Liver (tissue), 9 donors: Measurements from ENCODE around the gene KCNQ5. TPM values are rescaled to one million over a fixed set of nuclear protein-coding genes. Genes with fewer than 3 reads are reported as not detected.

Experiments
- DNase-seq: peaks from one replicate; pipeline ENCODE4 v3.0.0-alpha.2; 2017; ENCODE audit warnings: low spot score
- H3K27ac ChIP-seq, 2 donors: one replicate each; pipeline ENCODE4 v1.7.0; 2013; ENCODE audit warnings: inconsistent platforms in 2 of 2, low read length in 2 of 2, control low read depth in 1 of 2, low read depth in 1 of 2, mild to moderate bottlenecking in 1 of 2
- H3K27me3 ChIP-seq, 4 donors: one replicate each; pipeline versions ENCODE4 v1.6.1 to v1.7.0; 2013; ENCODE audit warnings: low read length in 3 of 4, inconsistent platforms in 1 of 4, mild to moderate bottlenecking in 1 of 4, moderate library complexity in 1 of 4; ENCODE audit not compliant: control insufficient read depth in 4 of 4, insufficient read depth in 4 of 4
- H3K36me3 ChIP-seq, 4 donors: one replicate each; pipeline versions ENCODE4 v1.6.1 to v1.7.0; 2013; ENCODE audit warnings: low read length in 3 of 4, mild to moderate bottlenecking in 3 of 4, low read depth in 1 of 4, moderate library complexity in 1 of 4; ENCODE audit not compliant: control insufficient read depth in 4 of 4, insufficient read depth in 3 of 4
- H3K4me1 ChIP-seq, 4 donors: one replicate each; pipeline versions ENCODE4 v1.6.1 to v1.7.0; 2013; ENCODE audit warnings: low read length in 3 of 4, mild to moderate bottlenecking in 3 of 4, moderate library complexity in 1 of 4; ENCODE audit not compliant: control insufficient read depth in 4 of 4, insufficient read depth in 4 of 4
- H3K4me3 ChIP-seq, 3 donors: one replicate each; pipeline versions ENCODE4 v1.6.1 to v1.7.0; 2013; ENCODE audit warnings: low read length in 3 of 3, control low read depth in 1 of 3, low read depth in 1 of 3, mild to moderate bottlenecking in 1 of 3
- H3K9ac ChIP-seq, 2 donors: one replicate each; pipeline ENCODE4 v1.7.0; 2013; ENCODE audit warnings: low read length in 2 of 2, mild to moderate bottlenecking in 2 of 2, moderate library complexity in 2 of 2, control low read depth in 1 of 2, low read depth in 1 of 2
- H3K9me3 ChIP-seq, 4 donors: one replicate each; pipeline versions ENCODE4 v1.6.1 to v1.7.0; 2013; ENCODE audit warnings: low read length in 3 of 4; ENCODE audit not compliant: control insufficient read depth in 4 of 4
- ATF3 ChIP-seq: IDR thresholded peaks from 2 replicates; pipeline ENCODE4 v1.6.1; 2016; ENCODE audit warnings: antibody characterized with exemption
- CTCF ChIP-seq: fragments of 150-350 bp; IDR thresholded peaks from 2 replicates; pipeline ENCODE4 v1.5.1; 2017; ENCODE audit warnings: improper control_type of control experiment, low read depth, low read length; ENCODE audit not compliant: missing input control
- FOXA2 ChIP-seq: IDR thresholded peaks from 2 replicates; pipeline ENCODE4 v1.6.1; 2016; ENCODE audit warnings: antibody characterized with exemption
- GABPA ChIP-seq, 2 donors: IDR thresholded peaks in 1 of 2; conservative IDR thresholded peaks in 1 of 2; 2 replicates each; pipeline ENCODE4 v1.6.1; 2016; ENCODE audit warnings: antibody characterized with exemption in 2 of 2, mild to moderate bottlenecking in 1 of 2, moderate library complexity in 1 of 2
- HNF4A ChIP-seq, 2 donors: conservative IDR thresholded peaks; 2 replicates each; pipeline ENCODE4 v1.6.1; 2016; ENCODE audit warnings: antibody characterized with exemption in 2 of 2, mild to moderate bottlenecking in 2 of 2
- HNF4G ChIP-seq: IDR thresholded peaks from 2 replicates; pipeline ENCODE4 v1.6.1; 2016; ENCODE audit warnings: antibody characterized with exemption
- JUND ChIP-seq, 2 donors: IDR thresholded peaks; 2 replicates each; pipeline ENCODE4 v1.6.1; 2016; ENCODE audit warnings: antibody characterized with exemption in 2 of 2
- MAX ChIP-seq: IDR thresholded peaks from 2 replicates; pipeline ENCODE4 v1.6.1; 2016; ENCODE audit warnings: antibody characterized with exemption
- NR2F2 ChIP-seq: IDR thresholded peaks from 2 replicates; pipeline ENCODE4 v1.6.1; 2016; ENCODE audit warnings: antibody characterized with exemption
- REST ChIP-seq: IDR thresholded peaks from 2 replicates; pipeline ENCODE4 v1.6.1; 2016; ENCODE audit warnings: antibody characterized with exemption, mild to moderate bottlenecking
- RXRA ChIP-seq, 2 donors: IDR thresholded peaks; 2 replicates each; pipeline ENCODE4 v1.6.1; 2017 to 2018; ENCODE audit warnings: antibody characterized with exemption in 2 of 2, mild to moderate bottlenecking in 1 of 2
- SP1 ChIP-seq: IDR thresholded peaks from 2 replicates; pipeline ENCODE4 v1.6.1; 2018; ENCODE audit warnings: antibody characterized with exemption, mild to moderate bottlenecking
- TAF1 ChIP-seq: conservative IDR thresholded peaks from 2 replicates; pipeline ENCODE4 v1.6.1; 2016; ENCODE audit warnings: antibody characterized with exemption, mild to moderate bottlenecking
- ZBTB33 ChIP-seq: IDR thresholded peaks from 2 replicates; pipeline ENCODE4 v1.6.1; 2016; ENCODE audit warnings: antibody characterized with exemption
- WGBS: extraction: QIAGEN DNeasy Blood & Tissue Kit; methylation state at CpG from one replicate; pipeline ENCODE4 v1.1.7; 2013; 5-methylcytosine and 5-hydroxymethylcytosine counted together
- polyA plus RNA-seq, 2 donors: library from polyadenylated mRNA; stranded (reverse) in 1 of 2; unstranded in 1 of 2; fragments of 200-250 nt in 1 of 2; fragments of >200 nt in 1 of 2; fragmentation: Nextera tagmentation in 1 of 2; extraction: Ambion mirVana in 1 of 2; gene quantifications; one replicate each; pipeline versions ENCODE4 v1.2.1 to v1.2.3, GENCODE V29; 2013 to 2015
- total RNA-seq, 2 donors: library from RNA; depleted of rRNA; stranded (reverse); fragments of >200 nt; gene quantifications; one replicate each; pipeline ENCODE4 v1.2.3, GENCODE V29; 2014
- donor health status: healthy.
- donor health status: healthy.
- donor health status: healthy.
- donor health status: healthy.
- donor health status: healthy.

KCNQ5 gene
- total and polyA plus RNA-seq, 4 donors: 0.02 to 1.1 (median 0.15) TPM

GRCh38 chr6:72740135-72740534 lies 118.3 kb downstream of the KCNQ5 start:
- no peaks in the 10 kb centered on the region for H3K27me3 ChIP-seq
- no peaks in the 10 kb centered on the region for H3K4me1 ChIP-seq
- no peak overlapping the region for H3K4me3 ChIP-seq
- no peak overlapping the region for H3K9ac ChIP-seq
- TF ChIP-seq NR2F2 (no peak), ZBTB33 (no peak), MAX (no peak)
- no peaks in the 10 kb centered on the region for H3K36me3 ChIP-seq
- H3K27ac ChIP-seq: no peak overlapping the region
- WGBS: 74% methylated on average over 2 of the region's 2 CpGs
- DNase-seq: no peak
- H3K9me3 ChIP-seq: no peaks in the 10 kb centered on the region

- 44% methylated on average over 3 of the region's 3 CpGs for WGBS
- Histone ChIP-seq H3K27me3 (no peaks in the 10 kb centered on the region), H3K4me3 (no peak overlapping the region), H3K9me3 (no peaks in the 10 kb centered on the region), H3K36me3 (no peaks in the 10 kb centered on the region), H3K9ac (no peak overlapping the region), H3K4me1 (no peaks in the 10 kb centered on the region), H3K27ac (no peak overlapping the region)
- no peak for TF ChIP-seq SP1
- TF ChIP-seq GABPA (IDR thresholded peaks at IDR 0.05 in 1 of 2, conservative IDR thresholded peaks at IDR 0.05 in 1 of 2): no peak
- no peak for TF ChIP-seq ATF3
- no peak for TF ChIP-seq HNF4G
- no peak for TF ChIP-seq JUND (IDR thresholded peaks at IDR 0.05)
- no peak for DNase-seq
Measured at GRCh38 chr6:72741083-72741482, 119.2 kb downstream of the KCNQ5 start.

- Histone ChIP-seq H3K36me3 (no peaks in the 10 kb centered on the region), H3K27me3 (no peaks in the 10 kb centered on the region), H3K27ac (no peak overlapping the region), H3K9me3 (no peaks in the 10 kb centered on the region), H3K4me1 (no peaks in the 10 kb centered on the region), H3K9ac (no peak overlapping the region), H3K4me3 (no peak overlapping the region)
- no peak for TF ChIP-seq CTCF
- no peak for TF ChIP-seq FOXA2
- no peak for TF ChIP-seq RXRA (IDR thresholded peaks at IDR 0.05)
- no peak for TF ChIP-seq NR2F2
- no peak for TF ChIP-seq REST
- TF ChIP-seq TAF1: no peak
- TF ChIP-seq HNF4A (conservative IDR thresholded peaks at IDR 0.05): no peak
- no peak for DNase-seq
- 67% methylated on average over 5 of the region's 5 CpGs for WGBS
Measured at GRCh38 chr6:72742001-72742673, 120.3 kb downstream of the KCNQ5 start.
